Thymus (tissue), 11 donors: ENCODE data around the gene CAMSAP3. TPM values are rescaled to one million over a fixed set of nuclear protein-coding genes. Genes with fewer than 3 reads are reported as not detected.

Experiments used
- DNase-seq, 9 donors: peaks; one replicate each; pipeline ENCODE4 v3.0.0-alpha.2; 2013; ENCODE audit warnings: low spot score in 9 of 9, low read depth in 6 of 9, missing footprints in 1 of 9
- H3K27ac ChIP-seq, 2 donors: one replicate each; pipeline ENCODE4 v1.5.1; 2013; ENCODE audit warnings: control low read depth in 1 of 2, low read depth in 1 of 2, low read length in 1 of 2, mild to moderate bottlenecking in 1 of 2, moderate library complexity in 1 of 2
- H3K27me3 ChIP-seq, 2 donors: one replicate each; pipeline ENCODE4 v1.5.1; 2013; ENCODE audit warnings: low read length in 1 of 2; ENCODE audit not compliant: control insufficient read depth in 2 of 2, insufficient read depth in 1 of 2
- H3K36me3 ChIP-seq, 2 donors: one replicate each; pipeline ENCODE4 v1.5.1; 2013; ENCODE audit warnings: low read length in 1 of 2, mild to moderate bottlenecking in 1 of 2, moderate library complexity in 1 of 2; ENCODE audit not compliant: control insufficient read depth in 2 of 2, insufficient read depth in 2 of 2
- H3K4me1 ChIP-seq, 2 donors: one replicate each; pipeline ENCODE4 v1.5.1; 2013; ENCODE audit warnings: low read length in 2 of 2; ENCODE audit not compliant: control insufficient read depth in 2 of 2, insufficient read depth in 2 of 2
- H3K4me3 ChIP-seq, 2 donors: one replicate each; pipeline ENCODE4 v1.5.1; 2013; ENCODE audit warnings: low read length in 2 of 2, control low read depth in 1 of 2, mild to moderate bottlenecking in 1 of 2
- H3K9me3 ChIP-seq, 2 donors: one replicate each; pipeline ENCODE4 v1.5.1; 2013; ENCODE audit warnings: low read length in 1 of 2, mild to moderate bottlenecking in 1 of 2; ENCODE audit not compliant: control insufficient read depth in 2 of 2, insufficient read depth in 1 of 2
- WGBS: extraction: QIAGEN DNeasy Blood & Tissue Kit; methylation state at CpG from one replicate; pipeline ENCODE4 v1.1.7; 2013; 5-methylcytosine and 5-hydroxymethylcytosine counted together
- polyA plus RNA-seq: library from polyadenylated mRNA; stranded (reverse); fragments of 200-250 nt; gene quantifications from one replicate; pipeline ENCODE4 v1.2.3, GENCODE V29; 2013
- total RNA-seq: library from RNA; stranded (reverse); fragments of 120-200 nt; gene quantifications from one replicate; pipeline ENCODE4 v1.2.4, GENCODE V29; 2013
- donor health status: healthy.

Gene CAMSAP3
- total and polyA plus RNA-seq, 2 donors = 1.3 to 2.5 TPM

- 97% methylated on average over 8 of the region's 8 CpGs for WGBS
- H3K4me1 ChIP-seq = peaks cover 31 to 79% of the 10 kb centered on the region in 2 donors
- H3K27me3 ChIP-seq = peaks cover 0 to 6% of the 10 kb centered on the region in 2 donors
- no peak for DNase-seq
- H3K9me3 ChIP-seq = peaks cover 1 to 23% of the 10 kb centered on the region in 2 donors
- peaks cover 52% of the 10 kb centered on the region in 2 donors for H3K36me3 ChIP-seq
- H3K4me3 ChIP-seq = peak overlapping the region in 1 of 2 donors; percentile 44
- peak overlapping the region in 1 of 2 donors; percentile 94 for H3K27ac ChIP-seq
These were observed 50.7 kb downstream of the CAMSAP3 start for GRCh38 chr19:7646426-7646700.

- H3K4me1 ChIP-seq = peaks cover 27 to 78% of the 10 kb centered on the region in 2 donors
- peaks cover 45 to 46% of the 10 kb centered on the region in 2 donors for H3K36me3 ChIP-seq
- H3K27ac ChIP-seq = no peak overlapping the region
- 98% methylated on average over 26 of the region's 26 CpGs for WGBS
- peaks cover 0 to 20% of the 10 kb centered on the region in 2 donors for H3K9me3 ChIP-seq
- DNase-seq = no peak
- H3K27me3 ChIP-seq = peaks cover 0 to 6% of the 10 kb centered on the region in 2 donors
- H3K4me3 ChIP-seq = no peak overlapping the region
These were observed 51.5 kb downstream of the CAMSAP3 start for GRCh38 chr19:7647156-7647555.

DNA sequence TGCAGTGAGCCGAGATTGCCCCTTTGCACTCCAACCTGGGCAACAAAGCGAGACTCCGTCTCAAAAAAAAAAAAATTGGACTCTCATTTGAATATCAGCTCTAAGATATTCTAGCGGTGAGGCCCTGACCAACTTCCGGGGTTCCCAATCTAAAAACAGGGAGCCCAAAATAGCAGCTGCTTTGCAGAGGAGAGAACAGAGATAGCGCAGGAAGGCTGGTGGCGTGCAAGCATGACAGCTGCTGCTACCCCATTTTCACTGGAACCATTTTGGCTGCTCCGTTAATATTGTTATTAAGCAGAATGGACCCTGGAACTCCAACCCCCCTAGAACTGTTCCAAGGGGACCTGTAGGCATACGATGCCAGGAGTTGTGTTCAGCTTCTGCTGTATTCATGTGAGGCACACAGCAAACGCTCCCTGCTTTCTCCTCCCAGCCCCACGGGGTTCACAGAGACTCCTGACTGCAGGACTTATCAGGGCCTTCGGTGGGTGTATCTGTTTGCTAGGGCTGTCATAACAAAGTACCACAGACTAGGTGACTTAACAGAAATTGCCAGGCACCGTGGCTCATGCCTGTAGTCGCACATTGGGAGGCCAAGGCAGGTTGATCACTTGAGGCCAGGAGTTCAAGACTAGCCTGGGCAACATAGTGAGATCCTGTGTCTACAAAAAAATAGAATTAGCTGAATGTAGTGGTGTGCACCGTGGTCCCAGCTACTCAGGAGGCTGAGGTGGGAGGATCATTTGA is 52.8 kb downstream of the CAMSAP3 start:
- H3K27me3 ChIP-seq = peaks cover 0 to 6% of the 10 kb centered on the region in 2 donors
- H3K36me3 ChIP-seq = peaks cover 36 to 38% of the 10 kb centered on the region in 2 donors
- H3K27ac ChIP-seq = no peak overlapping the region
- H3K4me1 ChIP-seq = peaks cover 23 to 77% of the 10 kb centered on the region in 2 donors
- no peak overlapping the region for H3K4me3 ChIP-seq
- 93% methylated on average over 15 of the region's 15 CpGs for WGBS
- DNase-seq = no peak
- H3K9me3 ChIP-seq = peaks cover 0 to 20% of the 10 kb centered on the region in 2 donors

- Histone ChIP-seq H3K27me3 (peaks cover 0 to 6% of the 10 kb centered on the region in 2 donors), H3K9me3 (peaks cover 0 to 4% of the 10 kb centered on the region in 2 donors), H3K36me3 (peaks cover 26 to 28% of the 10 kb centered on the region in 2 donors), H3K4me1 (peaks cover 21 to 62% of the 10 kb centered on the region in 2 donors), H3K27ac (peak overlapping the region in 1 of 2 donors; percentile 11), H3K4me3 (no peak overlapping the region)
- WGBS = 58% methylated on average over 2 of the region's 2 CpGs
- DNase-seq = no peak
These were observed 54.5 kb downstream of the CAMSAP3 start for GRCh38 chr19:7650148-7650547.

DNA sequence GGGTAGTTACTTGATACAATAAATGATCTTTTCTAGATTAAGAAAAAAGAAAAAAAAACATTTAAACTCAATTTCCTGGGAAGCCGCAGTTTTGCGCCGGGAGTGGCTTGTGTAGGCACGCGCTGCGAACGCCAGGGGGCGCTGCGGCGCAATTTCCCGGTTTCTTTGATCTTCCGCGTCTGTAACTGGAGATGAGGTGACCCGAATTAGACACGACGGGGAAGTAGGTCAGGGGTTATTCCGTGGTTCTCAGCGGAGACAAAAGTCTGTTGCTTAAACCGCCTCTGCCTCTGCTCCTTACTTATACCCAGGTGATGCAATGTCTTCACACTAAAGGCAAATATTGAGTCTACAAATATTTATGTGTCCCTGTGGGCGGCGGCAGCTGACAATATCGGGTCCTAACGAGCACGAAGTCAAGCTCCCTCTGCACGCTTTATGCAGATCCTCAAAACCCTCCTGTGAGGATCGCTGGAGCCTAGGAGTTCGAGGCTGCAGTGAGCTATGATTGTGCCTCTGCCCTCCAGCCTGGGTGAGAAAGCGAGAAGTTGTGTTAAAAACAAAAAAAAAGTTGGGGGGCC is 56.5 kb downstream of the CAMSAP3 start:
- DNase-seq = peak; percentile 75 to 96 (median 93)
- Histone ChIP-seq H3K9me3 (peaks cover 0 to 9% of the 10 kb centered on the region in 2 donors), H3K27me3 (peaks cover 0 to 6% of the 10 kb centered on the region in 2 donors), H3K4me1 (peaks cover 14 to 55% of the 10 kb centered on the region in 2 donors), H3K36me3 (peaks cover 9 to 13% of the 10 kb centered on the region in 2 donors), H3K4me3 (peak overlapping the region; percentile 3 to 22), H3K27ac (peak overlapping the region; percentile 97 to 99)
- 6% methylated on average over 28 of the region's 28 CpGs for WGBS

DNA sequence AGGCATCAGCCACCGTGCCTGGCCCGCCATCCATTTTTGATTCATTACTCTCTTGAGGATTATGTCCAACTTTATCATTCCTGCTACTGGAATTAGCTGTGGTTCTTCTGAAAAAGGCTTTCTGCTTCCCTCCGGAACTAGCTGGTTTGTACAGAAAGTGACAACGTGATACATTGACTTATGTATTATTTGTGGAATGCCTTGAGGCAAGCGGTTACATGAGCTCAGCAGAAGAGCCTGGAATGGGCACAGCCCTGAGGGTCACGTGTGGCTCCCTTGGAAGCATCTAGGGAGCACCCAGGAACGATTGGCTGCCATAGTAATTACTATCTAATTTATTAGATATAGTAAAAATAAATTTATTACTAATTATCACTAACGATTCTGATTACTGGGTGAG is 58.7 kb downstream of the CAMSAP3 start:
- 94% methylated on average over 8 of the region's 8 CpGs for WGBS
- Histone ChIP-seq H3K27me3 (peaks cover 0 to 6% of the 10 kb centered on the region in 2 donors), H3K4me3 (no peak overlapping the region), H3K27ac (no peak overlapping the region), H3K9me3 (peaks cover 0 to 9% of the 10 kb centered on the region in 2 donors), H3K36me3 (no peaks in the 10 kb centered on the region), H3K4me1 (peaks cover 32 to 74% of the 10 kb centered on the region in 2 donors)
- DNase-seq = no peak

DNA sequence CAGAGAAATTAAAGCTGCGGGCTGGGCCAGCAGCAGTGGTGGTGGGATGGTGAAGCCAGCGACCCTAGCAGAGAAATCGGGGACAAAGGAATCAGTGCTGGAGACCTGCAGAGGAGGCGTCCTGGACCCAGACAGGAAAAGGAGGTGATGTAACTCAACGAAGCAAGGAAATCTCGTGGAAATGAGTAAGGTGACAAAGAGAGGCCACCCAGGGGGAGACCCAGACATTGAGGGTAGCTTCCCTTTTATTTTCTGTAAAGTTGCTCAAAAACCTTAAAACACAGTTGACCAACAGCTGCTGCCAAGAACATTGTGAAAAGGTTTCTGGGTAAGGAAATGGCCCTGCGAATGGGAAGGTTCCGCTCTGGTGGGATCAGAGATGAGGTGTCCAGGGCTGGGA is 59.9 kb downstream of the CAMSAP3 start:
- Histone ChIP-seq H3K4me1 (peaks cover 28 to 62% of the 10 kb centered on the region in 2 donors), H3K4me3 (no peak overlapping the region), H3K9me3 (peaks cover 0 to 9% of the 10 kb centered on the region in 2 donors), H3K27ac (no peak overlapping the region), H3K36me3 (no peaks in the 10 kb centered on the region), H3K27me3 (peaks cover 0 to 4% of the 10 kb centered on the region in 2 donors)
- WGBS = 76% methylated on average over 8 of the region's 8 CpGs
- DNase-seq = no peak

GRCh38 chr19:7657131-7657751 is 61.6 kb downstream of the CAMSAP3 start:
- no peak overlapping the region for H3K4me3 ChIP-seq
- H3K36me3 ChIP-seq = no peaks in the 10 kb centered on the region
- DNase-seq = peak in 1 of 9 donors; percentile 58
- H3K27ac ChIP-seq = peak overlapping the region; percentile 68 to 100
- peaks cover 27 to 46% of the 10 kb centered on the region in 2 donors for H3K4me1 ChIP-seq
- peaks cover 0 to 9% of the 10 kb centered on the region in 2 donors for H3K9me3 ChIP-seq
- 48% methylated on average over 14 of the region's 14 CpGs for WGBS
- H3K27me3 ChIP-seq = no peaks in the 10 kb centered on the region

DNA sequence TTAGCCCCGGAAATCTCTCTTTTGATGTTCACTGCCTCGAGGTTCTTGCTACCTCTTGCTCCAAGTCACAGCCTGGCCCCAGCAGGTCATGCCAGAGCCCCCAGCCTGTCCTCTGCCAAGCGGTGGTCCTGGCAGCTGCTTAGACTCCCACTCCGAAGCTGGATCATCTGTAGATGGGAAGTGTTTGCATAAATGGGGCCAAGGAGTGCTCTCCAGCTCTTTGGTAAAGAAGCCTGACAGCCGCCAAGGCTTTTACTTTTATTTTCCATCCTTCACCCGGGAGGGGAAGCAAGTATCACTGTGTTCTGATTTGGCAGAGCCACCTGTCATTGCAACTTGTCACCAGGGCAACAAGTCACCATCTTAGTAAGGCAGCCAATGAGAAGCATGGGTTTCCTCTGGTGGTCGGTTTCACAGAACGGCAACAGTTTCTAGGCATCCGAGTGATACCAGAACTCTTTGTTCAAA is 62.6 kb downstream of the CAMSAP3 start:
- WGBS = 27% methylated on average over 9 of the region's 9 CpGs

More for the DNA sequence above, 62.6 kb downstream of the CAMSAP3 start:
- Histone ChIP-seq H3K27me3 (no peaks in the 10 kb centered on the region), H3K36me3 (no peaks in the 10 kb centered on the region), H3K4me3 (peak overlapping the region; percentile 38 to 39), H3K27ac (peak overlapping the region; percentile 95 to 100), H3K4me1 (peaks cover 19 to 36% of the 10 kb centered on the region in 2 donors), H3K9me3 (peaks cover 0 to 6% of the 10 kb centered on the region in 2 donors)
- peak in 8 of 9 donors; percentile 70 to 96 (median 89) for DNase-seq
